HepG2 (cell line): ENCODE results near the gene GYG1. TPM values are rescaled to one million over a fixed set of nuclear protein-coding genes. Genes with fewer than 3 reads are reported as not detected.

Experiments used
- ATAC-seq: fragments of 200-7000 bp; cut with Tn5 transposase; 3 replicates; pipeline ENCODE4 v1.9.1; 2020; ENCODE audit warnings: mild to moderate bottlenecking, moderate library complexity
- BruUV-seq: library from RNA; stranded (reverse); fragments of 400-500 nt; replicated peaks from 2 replicates; lab custom pipeline; 2021; lab: Mats Ljungman, UMichigan
- CTCF ChIA-PET: fragments of 300-600 bp; formaldehyde crosslinking; extraction: SDS; loops from one replicate; lab custom pipeline; 2021; ENCODE audit warnings: low total read pairs, inconsistent platforms, low intra/inter-chr PET ratio; lab: Yijun Ruan, JAX
- POLR2A ChIA-PET: fragments of 350-600 bp; sonication (Branson Sonifier 250); formaldehyde crosslinking; loops from one replicate; lab custom pipeline; 2020; ENCODE audit warnings: antibody characterized with exemption, inconsistent platforms; lab: Yijun Ruan, JAX
- DNase-seq: peaks from one replicate; pipeline ENCODE4 v3.0.0-alpha.2; 2015; ENCODE audit warnings: low spot score
- FAIRE-seq: peaks from 3 replicates; lab custom pipeline; 2011; peaks lifted over from hg19 to GRCh38; lab: Jason Lieb, UNC
- H2AFZ ChIP-seq: one replicate; pipeline ENCODE4 v1.6.1; 2011; ENCODE audit warnings: low read length, inconsistent platforms
- H3K27ac ChIP-seq: fragments of 300-600 bp; 3 replicates; pipeline ENCODE4 v1.8.0; 2011; ENCODE audit warnings: mixed run types, mild to moderate bottlenecking, mixed read lengths, low read length, inconsistent platforms; ENCODE audit not compliant: insufficient read depth; ENCODE audit errors: extremely low read length
- H3K27me3 ChIP-seq, 2 experiments: fragments of 200-600 bp in 1 of 2; 2 replicates in 1 of 2; 3 replicates in 1 of 2; pipeline versions ENCODE4 v1.6.0 to v1.8.0; 2011; ENCODE audit warnings: low read length in 2 of 2, mild to moderate bottlenecking in 2 of 2, moderate library complexity in 2 of 2, inconsistent platforms in 1 of 2; ENCODE audit not compliant: insufficient read depth in 2 of 2, control insufficient read depth in 1 of 2
- H3K36me3 ChIP-seq, 2 experiments: fragments of 200-600 bp in 1 of 2; replicated peaks in 1 of 2; 2 replicates in 1 of 2; 3 replicates in 1 of 2; pipeline versions ENCODE4 v1.5.1 to v1.8.0; 2011; ENCODE audit warnings: low read length in 2 of 2, inconsistent platforms in 1 of 2; ENCODE audit not compliant: insufficient read depth in 2 of 2, control insufficient read depth in 1 of 2
- H3K4me1 ChIP-seq: 2 replicates; pipeline ENCODE4 v1.5.1; 2012; ENCODE audit warnings: low read length, inconsistent platforms; ENCODE audit not compliant: insufficient read depth
- H3K4me2 ChIP-seq: 2 replicates; pipeline ENCODE4 v1.6.0; 2011; ENCODE audit warnings: low read depth, low read length, inconsistent platforms
- H3K4me3 ChIP-seq, 3 experiments: fragments of 200-600 bp in 1 of 3; sonication (generic), shearing (Covaris generic) in 1 of 3; replicated peaks in 1 of 3; 2 replicates each; pipeline ENCODE4 v1.5.1; 2011 to 2016; ENCODE audit warnings: low read length in 3 of 3, inconsistent platforms in 2 of 3, low read depth in 2 of 3, mild to moderate bottlenecking in 2 of 3, control low read depth in 1 of 3, mixed read lengths in 1 of 3; ENCODE audit not compliant: insufficient read depth in 1 of 3
- H3K79me2 ChIP-seq: one replicate; pipeline ENCODE4 v1.6.1; 2011; ENCODE audit warnings: low read length, inconsistent platforms; ENCODE audit not compliant: insufficient read depth
- H3K9ac ChIP-seq: 2 replicates; pipeline ENCODE4 v1.6.0; 2011; ENCODE audit warnings: mild to moderate bottlenecking, low read depth, low read length, inconsistent platforms; ENCODE audit not compliant: insufficient read depth
- H3K9me3 ChIP-seq: 2 replicates; pipeline ENCODE4 v1.5.1; 2012; ENCODE audit warnings: mild to moderate bottlenecking, low read length
- H4K20me1 ChIP-seq: 2 replicates; pipeline ENCODE4 v1.6.0; 2011; ENCODE audit warnings: inconsistent platforms, mild to moderate bottlenecking, low read length, moderate library complexity; ENCODE audit not compliant: insufficient read depth
- KAT7 ChIP-seq: IDR thresholded peaks from 2 replicates; pipeline ENCODE4 v1.6.1; 2018; ENCODE audit warnings: borderline replicate concordance, missing compliant biosample characterization
- NRL ChIP-seq: sonication (generic); formaldehyde crosslinking; IDR thresholded peaks from 2 replicates; pipeline ENCODE4 v1.5.0; 2020; ENCODE audit warnings: missing genetic modification reagents, mild to moderate bottlenecking, moderate library complexity, borderline replicate concordance
- SP2 ChIP-seq: sonication (generic); formaldehyde crosslinking; IDR thresholded peaks from 2 replicates; pipeline ENCODE4 v1.5.1; 2020; ENCODE audit warnings: mild to moderate bottlenecking, missing genetic modification reagents
- ZNF441 ChIP-seq: sonication (generic); formaldehyde crosslinking; IDR thresholded peaks from 2 replicates; pipeline ENCODE4 v1.7.0; 2021; ENCODE audit warnings: missing genetic modification reagents, borderline replicate concordance
- WGBS: methylation state at CpG from one replicate; pipeline ENCODE4 v1.1.6; 2017; ENCODE audit warnings: low lambda C conversion rate; 5-methylcytosine and 5-hydroxymethylcytosine counted together
- in situ Hi-C: cut with HindIII; loops from 2 replicates; pipeline ENCODE4 v1.10.0; 2017; ENCODE audit warnings: low pct_unique_long_range_greater_than_20kb; ENCODE audit not compliant: extremely low pct_ligation_motif_present
- intact Hi-C: fragments of 100-400 bp; cut with micrococcal nuclease; formaldehyde crosslinking; loops from one replicate; pipeline ENCODE4 v1.10.0; 2022; ENCODE audit not compliant: unreplicated experiment
- polyA plus RNA-seq, 8 experiments: library from polyadenylated mRNA; depleted of rRNA in 3 of 8; stranded (reverse) in 7 of 8; unstranded in 1 of 8; fragments of >200 nt; fragmentation: Illumina TruSeq in 4 of 8; extraction: Trizol in 4 of 8; gene quantifications; 2 replicates each; pipeline versions ENCODE4 v1.2.1 to v1.2.3, GENCODE V29; 2011 to 2016; ENCODE audit warnings: low read depth in 4 of 8, missing spikeins in 1 of 8, mixed read lengths in 1 of 8; ENCODE audit not compliant: insufficient read depth in 1 of 8
- total RNA-seq, 5 experiments: library from RNA; depleted of rRNA; stranded (reverse); fragments of >200 nt; fragmentation: Illumina TruSeq; extraction: Trizol; gene quantifications; 2 replicates each; pipeline ENCODE4 v1.2.3, GENCODE V29; 2016; ENCODE audit warnings: low read depth in 1 of 5
- TF ChIP-seq, protein P1 (sequence below): sonication (generic); formaldehyde crosslinking; IDR thresholded peaks from 2 replicates; pipeline ENCODE4 v1.5.1; 2020; ENCODE audit warnings: mild to moderate bottlenecking, missing genetic modification reagents, borderline replicate concordance
- TF ChIP-seq, protein P2 (sequence below): sonication (generic); formaldehyde crosslinking; IDR thresholded peaks from 2 replicates; pipeline ENCODE4 v1.4.0; 2020; ENCODE audit warnings: missing genetic modification reagents; ENCODE audit errors: not compliant biosample characterization

Gene GYG1
- total and polyA plus RNA-seq, 2 of the 13 experiments (the other 11 are each of a cell fraction or from before 2014, with no cell fraction given), result 15.7 to 28.1 TPM

DNA sequence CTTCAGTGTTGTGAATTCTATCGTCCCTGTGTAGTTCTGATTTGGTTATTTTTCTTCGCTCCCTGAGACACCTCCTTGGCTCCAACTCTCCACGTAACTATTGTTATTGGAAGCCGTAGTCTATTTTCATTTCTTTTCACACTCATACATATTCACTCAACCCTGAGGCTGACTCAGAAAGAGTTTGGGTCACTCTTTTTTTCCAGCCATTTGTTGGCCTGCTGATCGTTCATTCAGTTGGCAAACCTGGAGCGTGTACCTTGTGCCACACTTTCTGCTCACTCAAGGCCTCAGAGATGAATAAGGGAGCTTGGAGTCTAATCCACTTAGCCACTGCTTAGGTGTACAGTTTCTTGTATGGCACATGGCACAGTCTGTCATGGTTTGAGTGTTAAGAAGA, 22.4 kb downstream of the GYG1 start:
- POLR2A ChIA-PET, result no interaction called here
- CTCF ChIA-PET, result no interaction called here
- 99% methylated on average over 6 of the region's 6 CpGs for WGBS
- in situ Hi-C loops, result no loop called here
- FAIRE-seq, result no peak
- no peak for ATAC-seq
- Histone ChIP-seq H3K36me3 (peaks cover 1 to 16% of the 10 kb centered on the region in 2 experiments; a peak in 4 of 5 replicates), H4K20me1 (no peaks in the 10 kb centered on the region), H3K9ac (no peak overlapping the region), H3K4me2 (no peak overlapping the region), H3K4me1 (peaks cover 40% of the 10 kb centered on the region), H3K9me3 (no peaks in the 10 kb centered on the region), H3K4me3 (no peak overlapping the region), H3K27me3 (no peaks in the 10 kb centered on the region), H2AFZ (no peak overlapping the region), H3K27ac (no peak overlapping the region), H3K79me2 (no peaks in the 10 kb centered on the region)
- intact Hi-C loops, result loop anchor here (10.0 kb wide), 1 partner anchor 211 kb away; the partner anchor contains the start of gene CP
- TF ChIP-seq KAT7 (CRISPR knock-in tag) (no peak), SP2 (CRISPR knock-in tag) (no peak), ZNF441 (CRISPR knock-in tag) (no peak), NRL (no peak)
- TF ChIP-seq, protein P1, sequence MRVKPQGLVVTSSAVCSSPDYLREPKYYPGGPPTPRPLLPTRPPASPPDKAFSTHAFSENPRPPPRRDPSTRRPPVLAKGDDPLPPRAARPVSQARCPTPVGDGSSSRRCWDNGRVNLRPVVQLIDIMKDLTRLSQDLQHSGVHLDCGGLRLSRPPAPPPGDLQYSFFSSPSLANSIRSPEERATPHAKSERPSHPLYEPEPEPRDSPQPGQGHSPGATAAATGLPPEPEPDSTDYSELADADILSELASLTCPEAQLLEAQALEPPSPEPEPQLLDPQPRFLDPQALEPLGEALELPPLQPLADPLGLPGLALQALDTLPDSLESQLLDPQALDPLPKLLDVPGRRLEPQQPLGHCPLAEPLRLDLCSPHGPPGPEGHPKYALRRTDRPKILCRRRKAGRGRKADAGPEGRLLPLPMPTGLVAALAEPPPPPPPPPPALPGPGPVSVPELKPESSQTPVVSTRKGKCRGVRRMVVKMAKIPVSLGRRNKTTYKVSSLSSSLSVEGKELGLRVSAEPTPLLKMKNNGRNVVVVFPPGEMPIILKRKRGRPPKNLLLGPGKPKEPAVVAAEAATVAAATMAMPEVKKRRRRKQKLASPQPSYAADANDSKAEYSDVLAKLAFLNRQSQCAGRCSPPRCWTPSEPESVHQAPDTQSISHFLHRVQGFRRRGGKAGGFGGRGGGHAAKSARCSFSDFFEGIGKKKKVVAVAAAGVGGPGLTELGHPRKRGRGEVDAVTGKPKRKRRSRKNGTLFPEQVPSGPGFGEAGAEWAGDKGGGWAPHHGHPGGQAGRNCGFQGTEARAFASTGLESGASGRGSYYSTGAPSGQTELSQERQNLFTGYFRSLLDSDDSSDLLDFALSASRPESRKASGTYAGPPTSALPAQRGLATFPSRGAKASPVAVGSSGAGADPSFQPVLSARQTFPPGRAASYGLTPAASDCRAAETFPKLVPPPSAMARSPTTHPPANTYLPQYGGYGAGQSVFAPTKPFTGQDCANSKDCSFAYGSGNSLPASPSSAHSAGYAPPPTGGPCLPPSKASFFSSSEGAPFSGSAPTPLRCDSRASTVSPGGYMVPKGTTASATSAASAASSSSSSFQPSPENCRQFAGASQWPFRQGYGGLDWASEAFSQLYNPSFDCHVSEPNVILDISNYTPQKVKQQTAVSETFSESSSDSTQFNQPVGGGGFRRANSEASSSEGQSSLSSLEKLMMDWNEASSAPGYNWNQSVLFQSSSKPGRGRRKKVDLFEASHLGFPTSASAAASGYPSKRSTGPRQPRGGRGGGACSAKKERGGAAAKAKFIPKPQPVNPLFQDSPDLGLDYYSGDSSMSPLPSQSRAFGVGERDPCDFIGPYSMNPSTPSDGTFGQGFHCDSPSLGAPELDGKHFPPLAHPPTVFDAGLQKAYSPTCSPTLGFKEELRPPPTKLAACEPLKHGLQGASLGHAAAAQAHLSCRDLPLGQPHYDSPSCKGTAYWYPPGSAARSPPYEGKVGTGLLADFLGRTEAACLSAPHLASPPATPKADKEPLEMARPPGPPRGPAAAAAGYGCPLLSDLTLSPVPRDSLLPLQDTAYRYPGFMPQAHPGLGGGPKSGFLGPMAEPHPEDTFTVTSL, result no peak
- TF ChIP-seq, protein P2, sequence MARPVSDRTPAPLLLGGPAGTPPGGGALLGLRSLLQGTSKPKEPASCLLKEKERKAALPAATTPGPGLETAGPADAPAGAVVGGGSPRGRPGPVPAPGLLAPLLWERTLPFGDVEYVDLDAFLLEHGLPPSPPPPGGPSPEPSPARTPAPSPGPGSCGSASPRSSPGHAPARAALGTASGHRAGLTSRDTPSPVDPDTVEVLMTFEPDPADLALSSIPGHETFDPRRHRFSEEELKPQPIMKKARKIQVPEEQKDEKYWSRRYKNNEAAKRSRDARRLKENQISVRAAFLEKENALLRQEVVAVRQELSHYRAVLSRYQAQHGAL (CRISPR knock-in tag), result no peak
- no peak for DNase-seq
- BruUV-seq, result no TSS peak
